Thoracic aorta (tissue), 2 donors: ENCODE data around the gene KLF9. TPM values are rescaled to one million over a fixed set of nuclear protein-coding genes. Genes with fewer than 3 reads are reported as not detected.

Experiments used
- ATAC-seq: fragments of 150-250 bp; one replicate; pipeline ENCODE4 v1.8.0; 2017; ENCODE audit warnings: low read depth; ENCODE audit not compliant: insufficient number of reproducible peaks, low FRiP score
- DNase-seq: peaks from one replicate; pipeline ENCODE4 v3.0.0-alpha.2; 2020; ENCODE audit warnings: low spot score
- H3K27ac ChIP-seq, 2 donors: fragments of 200-600 bp; sonication (generic); 1 replicate in 1 of 2; 2 replicates in 1 of 2; pipeline ENCODE4 v1.5.1; 2016; ENCODE audit warnings: mild to moderate bottlenecking in 2 of 2, moderate library complexity in 2 of 2
- H3K27me3 ChIP-seq: fragments of 200-600 bp; sonication (generic); replicated peaks from 2 replicates; pipeline ENCODE4 v1.6.0; 2016; ENCODE audit warnings: mild to moderate bottlenecking; ENCODE audit not compliant: insufficient read depth
- H3K36me3 ChIP-seq: fragments of 200-600 bp; sonication (generic); one replicate; pipeline ENCODE4 v1.5.1; 2016
- H3K4me1 ChIP-seq, 2 donors: fragments of 200-600 bp; sonication (generic); 1 replicate in 1 of 2; 2 replicates in 1 of 2; pipeline versions ENCODE4 v1.5.1 to v1.6.0; 2016; ENCODE audit warnings: low read depth in 2 of 2, mild to moderate bottlenecking in 1 of 2; ENCODE audit not compliant: control insufficient read depth in 1 of 2
- H3K4me3 ChIP-seq: fragments of 200-600 bp; sonication (generic); 2 replicates; pipeline ENCODE4 v1.5.1; 2016; ENCODE audit warnings: mild to moderate bottlenecking
- H3K9me3 ChIP-seq: fragments of 200-600 bp; sonication (generic); 2 replicates; pipeline ENCODE4 v1.5.1; 2016
- total RNA-seq, 2 donors: library from RNA; depleted of rRNA; stranded (reverse); fragments of >200 nt; gene quantifications; one replicate each; pipeline versions ENCODE4 v1.1.0 to v1.2.3, GENCODE V29; 2016
- TF ChIP-seq, protein P1 (sequence below): fragments of 200-600 bp; sonication (generic); IDR thresholded peaks from one replicate; pipeline ENCODE4 v1.5.1; 2019; ENCODE audit warnings: antibody characterized with exemption

Gene KLF9
- total RNA-seq, 2 donors from 2014 or later: 165 to 187 TPM

DNA sequence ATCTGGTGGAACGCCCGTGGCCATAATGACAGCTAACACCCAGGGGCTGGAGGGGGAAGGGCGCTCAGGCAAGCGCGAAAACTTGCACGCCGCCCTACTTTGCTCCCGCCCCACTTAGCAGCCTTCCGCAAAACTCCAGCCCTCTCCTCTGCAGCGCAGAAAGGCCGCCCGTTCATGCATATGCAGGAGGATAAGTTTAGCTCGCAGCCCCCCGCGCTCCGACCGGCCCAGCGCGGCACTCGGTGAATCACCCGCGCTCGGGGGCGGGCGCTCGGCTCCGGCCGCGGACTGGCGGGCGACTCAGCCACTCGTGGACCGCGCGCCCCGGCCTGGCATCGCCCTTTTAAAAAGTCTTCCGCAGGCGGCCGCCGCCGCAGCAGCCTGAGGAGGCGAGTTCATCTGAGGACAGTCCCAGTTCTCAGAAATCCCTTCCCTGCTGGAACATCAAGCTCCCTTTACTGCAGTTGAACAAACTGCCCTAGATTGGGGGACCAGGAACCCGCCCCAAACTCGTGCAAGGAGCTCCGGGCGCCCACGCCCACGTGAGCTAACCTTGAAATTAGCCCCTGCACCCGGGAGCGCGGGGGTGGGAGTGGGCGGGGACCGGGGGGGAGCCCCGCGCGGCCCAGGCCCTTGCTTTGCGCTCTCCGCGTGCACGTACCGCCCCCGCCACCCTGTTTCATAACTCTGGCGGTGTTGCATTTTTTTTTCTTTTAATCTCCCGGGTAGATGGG is 4.5 kb upstream of the KLF9 start:
- ATAC-seq (peak; percentile 69), DNase-seq (peak; percentile 93)
- peak overlapping the region; percentile 99 for H3K27ac ChIP-seq
- no peaks in the 10 kb centered on the region for H3K9me3 ChIP-seq
- TF ChIP-seq, protein P1, sequence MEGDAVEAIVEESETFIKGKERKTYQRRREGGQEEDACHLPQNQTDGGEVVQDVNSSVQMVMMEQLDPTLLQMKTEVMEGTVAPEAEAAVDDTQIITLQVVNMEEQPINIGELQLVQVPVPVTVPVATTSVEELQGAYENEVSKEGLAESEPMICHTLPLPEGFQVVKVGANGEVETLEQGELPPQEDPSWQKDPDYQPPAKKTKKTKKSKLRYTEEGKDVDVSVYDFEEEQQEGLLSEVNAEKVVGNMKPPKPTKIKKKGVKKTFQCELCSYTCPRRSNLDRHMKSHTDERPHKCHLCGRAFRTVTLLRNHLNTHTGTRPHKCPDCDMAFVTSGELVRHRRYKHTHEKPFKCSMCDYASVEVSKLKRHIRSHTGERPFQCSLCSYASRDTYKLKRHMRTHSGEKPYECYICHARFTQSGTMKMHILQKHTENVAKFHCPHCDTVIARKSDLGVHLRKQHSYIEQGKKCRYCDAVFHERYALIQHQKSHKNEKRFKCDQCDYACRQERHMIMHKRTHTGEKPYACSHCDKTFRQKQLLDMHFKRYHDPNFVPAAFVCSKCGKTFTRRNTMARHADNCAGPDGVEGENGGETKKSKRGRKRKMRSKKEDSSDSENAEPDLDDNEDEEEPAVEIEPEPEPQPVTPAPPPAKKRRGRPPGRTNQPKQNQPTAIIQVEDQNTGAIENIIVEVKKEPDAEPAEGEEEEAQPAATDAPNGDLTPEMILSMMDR: no peak
- H3K27me3 ChIP-seq: no peaks in the 10 kb centered on the region
- H3K4me3 ChIP-seq: peak overlapping the region; percentile 74
- peaks cover 34 to 56% of the 10 kb centered on the region in 2 donors for H3K4me1 ChIP-seq
- no peaks in the 10 kb centered on the region for H3K36me3 ChIP-seq

DNA sequence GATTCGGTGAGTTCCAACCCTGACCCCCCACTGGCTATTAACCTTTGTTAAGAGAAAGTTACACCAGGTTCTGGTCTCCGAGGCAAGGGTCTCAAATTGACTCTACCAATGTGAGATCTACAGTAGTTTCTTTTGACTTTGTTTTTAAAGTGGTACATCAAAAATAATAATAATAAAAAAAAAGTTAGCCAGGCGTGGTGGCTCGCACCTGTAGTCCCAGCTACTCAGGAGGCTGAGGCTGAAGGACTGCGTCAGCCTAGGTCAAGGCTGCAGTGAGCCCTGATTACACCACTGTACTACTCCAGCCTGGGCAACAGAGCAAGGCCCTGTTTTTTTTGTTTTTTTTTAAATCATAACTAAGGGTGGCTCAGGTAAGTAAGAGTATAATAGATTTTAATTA is 1.0 kb upstream of the KLF9 start:
- Histone ChIP-seq H3K4me1 (peaks cover 19 to 32% of the 10 kb centered on the region in 2 donors), H3K27ac (peak overlapping the region; percentile 99 to 100), H3K36me3 (no peaks in the 10 kb centered on the region), H3K4me3 (peak overlapping the region; percentile 92), H3K9me3 (no peaks in the 10 kb centered on the region), H3K27me3 (no peaks in the 10 kb centered on the region)
- ATAC-seq (no peak), DNase-seq (no peak)
- TF ChIP-seq, protein P1: no peak

DNA sequence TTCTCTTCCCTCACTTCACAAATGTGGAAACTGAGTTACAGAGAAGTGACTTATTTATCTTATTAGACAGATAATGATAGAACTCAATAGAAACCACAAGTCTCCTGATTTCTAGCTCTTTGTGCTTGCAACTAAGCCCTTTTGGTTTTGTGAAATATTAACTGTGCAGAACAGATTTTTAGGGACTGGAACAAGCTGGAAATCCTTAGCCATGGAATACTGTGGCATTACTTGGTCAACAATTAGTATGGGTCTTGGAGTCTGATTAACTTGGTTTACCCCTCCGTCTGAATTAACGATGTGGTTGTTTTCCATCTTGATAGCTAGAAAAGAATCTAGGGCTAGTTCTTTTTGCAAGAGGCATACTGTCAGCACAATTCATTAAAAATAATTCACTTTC is 584 bp upstream of the KLF9 start:
- Histone ChIP-seq H3K4me1 (peaks cover 19 to 32% of the 10 kb centered on the region in 2 donors), H3K36me3 (no peaks in the 10 kb centered on the region)
- ATAC-seq: no peak

DNA sequence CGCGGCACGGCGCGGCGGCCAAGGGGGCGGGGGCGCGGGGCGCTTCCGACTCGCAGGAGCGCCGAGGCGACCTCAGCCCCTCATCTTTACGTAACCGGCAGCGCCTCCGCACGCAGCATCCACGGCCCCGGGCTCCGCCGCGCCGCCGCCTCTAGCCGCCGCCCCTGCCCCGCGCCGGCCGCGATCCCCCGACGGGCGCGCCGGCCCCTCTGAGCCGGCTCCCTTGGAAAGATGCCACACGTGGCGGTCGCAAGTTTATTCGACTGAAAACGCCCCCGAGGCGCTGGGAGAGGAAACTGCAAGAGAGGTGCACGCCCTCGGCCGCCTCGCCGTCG is 1.0 kb downstream of the KLF9 start:
- H3K4me3 ChIP-seq: peak overlapping the region; percentile 92
- H3K4me1 ChIP-seq: peaks cover 27 to 35% of the 10 kb centered on the region in 2 donors
- H3K27me3 ChIP-seq: no peaks in the 10 kb centered on the region
- TF ChIP-seq, protein P1: no peak
- H3K27ac ChIP-seq: peak overlapping the region; percentile 99 to 100
- peak; percentile 19 for DNase-seq
- no peaks in the 10 kb centered on the region for H3K9me3 ChIP-seq
- no peak for ATAC-seq
- no peaks in the 10 kb centered on the region for H3K36me3 ChIP-seq

More for the DNA sequence above, 584 bp upstream of the KLF9 start:
- Histone ChIP-seq H3K27me3 (no peaks in the 10 kb centered on the region), H3K9me3 (no peaks in the 10 kb centered on the region), H3K4me3 (peak overlapping the region; percentile 92), H3K27ac (peak overlapping the region; percentile 99 to 100)
- DNase-seq: no peak
- TF ChIP-seq, protein P1: no peak

DNA sequence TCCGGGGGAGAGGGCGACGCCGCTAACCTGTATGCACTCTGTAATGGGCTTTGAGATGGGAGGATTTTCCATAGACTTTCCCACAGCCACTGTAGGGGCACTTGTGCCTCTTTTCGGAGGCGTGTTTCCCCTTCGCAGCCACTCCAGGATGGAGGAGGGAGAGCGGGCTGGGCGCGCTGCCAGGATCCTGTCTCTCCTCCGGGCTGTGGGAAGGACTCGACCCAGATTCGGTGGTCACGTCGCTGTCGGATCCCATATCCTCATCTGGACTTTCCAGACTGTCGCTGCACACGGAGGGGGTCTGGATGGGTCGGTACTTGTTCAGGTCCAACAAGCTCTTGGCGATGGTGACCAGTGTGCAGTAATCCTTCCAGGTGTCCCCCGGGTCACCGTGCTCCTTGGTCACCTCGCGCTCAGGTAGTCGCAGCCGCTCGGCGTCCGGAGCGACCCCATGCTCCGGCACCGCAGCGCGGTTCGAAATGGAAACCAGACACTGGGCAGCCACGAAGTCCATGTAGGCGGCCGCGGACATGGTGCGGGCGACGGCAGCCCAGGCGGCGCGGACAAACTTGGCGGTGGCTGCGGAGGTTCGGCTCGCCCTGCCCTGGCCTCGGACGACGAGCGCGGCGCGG is 1.5 kb downstream of the KLF9 start:
- peak overlapping the region; percentile 92 for H3K4me3 ChIP-seq
- H3K36me3 ChIP-seq: no peaks in the 10 kb centered on the region
- peak; percentile 50 for DNase-seq
- peaks cover 30 to 37% of the 10 kb centered on the region in 2 donors for H3K4me1 ChIP-seq
- TF ChIP-seq, protein P1: no peak
- peak overlapping the region; percentile 99 to 100 for H3K27ac ChIP-seq
- H3K9me3 ChIP-seq: no peaks in the 10 kb centered on the region
- no peaks in the 10 kb centered on the region for H3K27me3 ChIP-seq
- ATAC-seq: peak; percentile 42
